GM18861 (cell line): ENCODE results near the gene PTGER3.
"Not testable (repeated sequence)": the region's sequence is repeated elsewhere in the genome, so short reads cannot be mapped to it uniquely, and the experiment has no call there.

Experiments used
- ATAC-seq: cut with Tn5 transposase; IDR thresholded peaks from one replicate; pipeline ENCODE4 v1.9.1; 2021; ENCODE audit not compliant: unreplicated experiment

PTGER3 gene

GRCh38 chr1:70961374-70961975, 86.1 kb downstream of the PTGER3 start:
- ATAC-seq = no peak

DNA sequence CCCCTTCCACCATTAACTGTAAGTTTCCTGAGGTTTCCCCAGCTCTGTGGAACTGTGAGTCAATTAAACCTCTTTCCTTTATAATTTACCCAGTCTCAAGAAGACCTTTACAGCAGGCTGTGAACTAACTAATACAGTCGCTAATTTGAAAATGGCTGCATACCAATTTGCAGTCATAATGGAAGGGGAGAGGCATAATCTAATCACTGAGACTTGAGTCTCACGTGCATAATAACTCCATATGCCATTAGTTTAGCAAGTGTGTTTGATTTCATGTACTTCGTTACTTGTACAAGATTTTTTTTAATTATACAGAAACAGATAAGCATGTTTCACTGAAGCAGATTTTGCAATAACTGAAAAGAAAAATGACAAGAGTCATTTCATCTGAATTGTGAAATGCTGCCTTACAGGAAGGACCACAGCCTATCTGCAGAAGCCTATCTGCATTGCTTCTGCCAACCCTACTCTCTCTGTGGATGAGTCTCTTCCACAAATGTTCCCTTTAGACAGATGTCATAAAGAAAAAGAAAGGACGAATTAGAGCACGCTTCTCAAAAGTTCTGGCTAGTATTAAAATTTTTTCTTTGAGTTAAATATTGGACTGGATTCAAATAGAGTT, 99.1 kb downstream of the PTGER3 start:
- no peak for ATAC-seq

DNA sequence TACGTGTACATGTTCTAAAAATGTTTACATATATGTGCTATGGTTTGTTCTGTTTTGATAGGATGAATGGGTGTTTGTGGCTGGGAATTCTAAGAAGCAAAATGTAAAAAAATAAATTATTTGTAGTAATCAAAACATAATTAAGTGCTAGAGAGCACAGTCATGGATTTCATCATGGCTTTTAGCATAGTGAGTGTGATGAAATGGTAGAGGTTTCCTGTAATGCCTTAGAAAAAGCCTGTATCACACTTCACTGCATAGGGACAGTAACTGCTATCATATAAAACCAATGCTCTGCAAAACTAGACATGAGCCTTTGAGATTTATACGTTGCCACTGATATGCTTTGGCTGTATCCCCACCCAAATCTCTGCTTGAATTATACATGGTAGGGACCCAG, 99.8 kb downstream of the PTGER3 start:
- no peak for ATAC-seq

DNA sequence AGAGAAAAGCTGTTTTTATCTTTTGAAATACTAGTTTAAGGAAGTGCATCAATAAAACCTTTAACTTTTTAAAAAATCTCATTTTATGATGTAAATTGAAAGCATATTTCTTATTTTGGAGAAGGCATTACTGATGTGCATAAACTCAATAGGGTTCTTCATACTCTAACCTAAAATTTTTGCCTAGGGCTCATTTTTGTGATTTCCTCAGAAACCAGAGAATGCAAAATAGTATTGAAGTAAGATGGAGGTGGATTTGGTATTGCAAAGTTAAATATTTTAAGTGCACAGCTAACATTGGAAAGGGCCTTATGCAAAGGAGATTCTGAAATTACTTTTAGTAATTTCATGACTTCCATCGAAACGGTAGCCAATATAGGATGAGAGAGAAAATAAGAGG, 101.9 kb downstream of the PTGER3 start:
- ATAC-seq = no peak

GRCh38 chr1:70945251-70945650, 102.4 kb downstream of the PTGER3 start:
- ATAC-seq = no peak

DNA sequence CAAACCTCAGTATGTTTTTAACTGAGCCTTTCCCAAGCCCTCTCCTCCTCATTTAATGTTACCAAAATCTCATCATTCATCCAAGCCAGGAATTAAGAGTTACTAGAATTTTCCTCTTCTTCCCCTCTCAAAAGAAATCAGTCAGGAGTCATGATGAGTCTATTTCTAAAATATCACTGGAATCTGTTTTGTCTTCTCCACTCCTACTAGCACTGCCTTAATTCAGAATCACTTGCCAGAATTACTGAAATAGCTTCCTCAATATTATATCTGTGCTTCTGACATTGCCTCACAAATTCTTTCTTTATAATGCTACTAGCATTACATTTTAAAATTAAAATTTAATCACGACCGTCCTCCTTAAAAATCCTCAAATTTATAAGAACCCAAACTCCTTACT, 106.1 kb downstream of the PTGER3 start:
- no peak for ATAC-seq

DNA sequence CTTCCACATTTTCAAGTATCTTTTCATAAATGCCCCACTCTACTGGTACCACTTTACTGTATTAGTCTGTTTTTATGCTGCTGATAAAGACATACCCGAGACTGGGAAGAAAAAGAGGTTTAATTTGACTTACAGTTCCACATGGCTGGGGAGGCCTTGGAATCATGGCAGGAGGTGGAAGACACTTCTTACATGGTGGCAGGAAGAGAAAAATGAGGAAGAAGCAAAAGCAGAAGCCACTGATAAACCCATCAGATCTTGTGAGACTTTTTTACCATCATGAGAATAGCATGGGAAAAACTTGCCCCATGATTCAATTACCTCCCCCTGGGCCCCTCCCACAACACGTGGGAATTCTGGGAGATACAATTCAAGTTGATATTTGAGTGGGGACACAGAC, 107.2 kb downstream of the PTGER3 start:
- not testable (repeated sequence) for ATAC-seq

GRCh38 chr1:70934194-70934961, 113.2 kb downstream of the PTGER3 start:
- no peak for ATAC-seq

DNA sequence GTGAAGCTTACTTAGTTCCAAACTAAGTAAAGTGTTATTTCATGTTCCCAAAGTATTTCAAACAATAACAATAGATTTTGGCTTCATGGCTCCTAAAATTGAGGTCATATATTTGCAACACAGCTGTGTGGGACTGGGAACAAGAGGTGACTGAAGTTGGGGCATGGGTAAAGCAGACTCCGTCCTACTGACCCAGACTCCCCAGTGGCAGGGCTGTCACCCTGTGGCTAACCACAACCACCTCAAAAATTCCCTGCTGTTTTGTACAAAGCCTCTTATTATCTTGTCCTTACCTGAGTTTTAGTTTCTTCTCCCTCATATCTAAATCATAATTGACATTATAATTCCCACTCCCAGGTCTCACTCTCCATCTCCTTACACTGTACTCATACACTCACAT, 117.6 kb downstream of the PTGER3 start:
- no peak for ATAC-seq

DNA sequence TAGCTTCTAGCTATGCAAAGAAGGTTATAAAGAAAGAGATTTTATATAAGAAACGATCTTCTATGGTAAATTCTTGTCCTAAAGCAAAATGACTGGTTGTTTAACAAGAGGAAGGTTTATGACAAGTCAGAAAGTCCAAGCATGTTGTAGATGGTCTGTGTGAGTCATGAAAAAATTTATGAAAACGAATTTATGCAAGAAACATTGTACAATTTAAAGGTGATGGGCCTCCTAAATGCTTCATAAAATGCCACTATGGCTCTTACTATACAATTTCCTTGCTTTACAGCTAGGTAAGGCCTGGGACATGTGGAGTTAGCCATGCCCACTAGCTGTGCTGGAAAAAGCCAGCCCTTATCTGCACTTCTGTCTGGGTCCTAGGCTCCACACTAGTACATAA, 125.4 kb downstream of the PTGER3 start:
- ATAC-seq = no peak
